ENCODE data around the gene FNDC8.

DNA sequence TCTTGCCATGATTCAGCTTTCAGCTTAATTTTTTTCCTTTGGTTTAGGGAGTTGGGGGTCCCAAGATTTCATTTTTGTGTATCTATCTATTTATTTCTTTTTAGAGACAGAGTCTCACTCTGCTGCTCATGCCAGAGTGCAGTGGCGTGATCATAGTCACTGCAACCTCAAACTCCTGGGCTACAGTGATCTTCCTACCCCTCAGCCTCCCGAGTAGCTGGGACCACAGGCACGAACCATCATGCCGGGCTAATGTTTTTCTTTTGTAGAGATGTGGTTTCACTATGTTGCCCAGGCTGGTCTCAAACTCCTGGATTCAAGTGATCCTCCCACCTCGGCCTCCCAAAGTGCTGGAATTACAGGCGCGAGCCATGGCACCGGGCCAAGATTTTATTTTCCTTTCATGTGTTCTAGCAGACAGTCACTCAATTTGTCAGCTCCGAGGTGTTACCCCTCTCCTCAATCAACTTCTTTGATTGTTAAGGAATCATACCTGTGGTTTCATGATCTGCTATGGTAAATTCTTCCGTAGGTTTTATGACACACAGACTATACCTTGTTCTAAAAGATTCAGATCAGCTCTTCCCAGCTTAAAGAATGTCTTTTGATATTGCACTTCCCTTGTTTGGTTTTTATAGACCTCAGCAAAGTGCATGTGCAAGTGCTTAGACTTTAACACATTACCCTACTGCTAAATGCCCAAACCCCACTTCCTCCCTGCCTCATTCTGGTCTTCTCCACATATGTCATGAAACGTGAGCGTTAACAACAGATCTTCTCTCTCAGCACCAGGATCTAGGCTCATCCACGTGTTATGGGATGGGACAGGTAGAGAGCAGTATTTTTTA, 39.2 kb downstream of the FNDC8 start:
- TF ChIP-seq CTCF (IDR thresholded peaks at IDR 0.05) (no peak), POLR2A (IDR thresholded peaks at IDR 0.05) (no peak)

All from heart left ventricle (tissue), 13 donors.